ENCODE results near the gene MRGPRE.

MRGPRE gene

GRCh38 chr11:3225826-3226750 is 6.1 kb downstream of the MRGPRE start:
- TF ChIP-seq POLR2AphosphoS5 (IDR thresholded peaks at IDR 0.05; ENCODE audit: low read depth, low read length): no peak
- TF ChIP-seq FOXP2 (optimal IDR thresholded peaks at IDR 0.05; ENCODE audit: borderline replicate concordance, extremely low read depth, extremely low read length, insufficient read depth): no peak
- no peak for TF ChIP-seq TAF1 (IDR thresholded peaks at IDR 0.05; ENCODE audit: borderline replicate concordance, insufficient read depth, low read length)
- no peak for TF ChIP-seq SIN3A (IDR thresholded peaks at IDR 0.05; ENCODE audit: borderline replicate concordance, insufficient read depth, low read length)
- no peak for TF ChIP-seq REST (IDR thresholded peaks at IDR 0.05; ENCODE audit: insufficient read depth in 1 of 2, low read depth in 2 of 2, low read length in 2 of 2)

GRCh38 chr11:3225159-3225758 is 7.0 kb downstream of the MRGPRE start:
- TF ChIP-seq SIN3A (IDR thresholded peaks at IDR 0.05; ENCODE audit: borderline replicate concordance, insufficient read depth, low read length) (no peak), POLR2AphosphoS5 (IDR thresholded peaks at IDR 0.05; ENCODE audit: low read depth, low read length) (no peak), REST (IDR thresholded peaks at IDR 0.05; ENCODE audit: insufficient read depth in 1 of 2, low read depth in 2 of 2, low read length in 2 of 2) (no peak), FOXP2 (optimal IDR thresholded peaks at IDR 0.05; ENCODE audit: borderline replicate concordance, extremely low read depth, extremely low read length, insufficient read depth) (no peak), TAF1 (IDR thresholded peaks at IDR 0.05; ENCODE audit: borderline replicate concordance, insufficient read depth, low read length) (no peak)

- TF ChIP-seq POLR2AphosphoS5 (IDR thresholded peaks at IDR 0.05; ENCODE audit: low read depth, low read length): no peak
- TF ChIP-seq REST (IDR thresholded peaks at IDR 0.05; ENCODE audit: insufficient read depth in 1 of 2, low read depth in 2 of 2, low read length in 2 of 2): no peak
- no peak for TF ChIP-seq FOXP2 (optimal IDR thresholded peaks at IDR 0.05; ENCODE audit: borderline replicate concordance, extremely low read depth, extremely low read length, insufficient read depth)
- TF ChIP-seq SIN3A (IDR thresholded peaks at IDR 0.05; ENCODE audit: borderline replicate concordance, insufficient read depth, low read length): no peak
- TF ChIP-seq TAF1 (IDR thresholded peaks at IDR 0.05; ENCODE audit: borderline replicate concordance, insufficient read depth, low read length): no peak
Measured at GRCh38 chr11:3224401-3225057, 7.7 kb downstream of the MRGPRE start.

- TF ChIP-seq POLR2AphosphoS5 (IDR thresholded peaks at IDR 0.05; ENCODE audit: low read depth, low read length): no peak
- TF ChIP-seq SIN3A (IDR thresholded peaks at IDR 0.05; ENCODE audit: borderline replicate concordance, insufficient read depth, low read length): no peak
- no peak for TF ChIP-seq FOXP2 (optimal IDR thresholded peaks at IDR 0.05; ENCODE audit: borderline replicate concordance, extremely low read depth, extremely low read length, insufficient read depth)
- no peak for TF ChIP-seq REST (IDR thresholded peaks at IDR 0.05; ENCODE audit: insufficient read depth in 1 of 2, low read depth in 2 of 2, low read length in 2 of 2)
Measured at GRCh38 chr11:3223932-3224381, 8.3 kb downstream of the MRGPRE start.

All from PFSK-1 (cell line).